B cell (primary cell): ENCODE data around the gene SPHK2. TPM values are rescaled to one million over a fixed set of nuclear protein-coding genes. Genes with fewer than 3 reads are reported as not detected.

ENCODE experiments used
- ATAC-seq: fragments of 200-7000 bp; cut with Tn5 transposase; one replicate; pipeline ENCODE4 v1.10.0; 2021; ENCODE audit warnings: low read depth, mild to moderate bottlenecking, moderate number of reproducible peaks, moderate library complexity
- CTCF ChIA-PET: fragments of 350-600 bp; sonication (Branson Sonifier 250); formaldehyde crosslinking; loops from one replicate; lab custom pipeline; 2021; ENCODE audit warnings: antibody characterized with exemption, inconsistent platforms; lab: Charles Lee
- POLR2A ChIA-PET: fragments of 350-600 bp; sonication (Branson Sonifier 250); formaldehyde crosslinking; loops from one replicate; lab custom pipeline; 2021; ENCODE audit warnings: antibody characterized with exemption; lab: Charles Lee
- DNase-seq: peaks from one replicate; pipeline ENCODE4 v3.0.0; 2013
- H2AFZ ChIP-seq: 2 replicates; pipeline ENCODE4 v1.6.1; 2012; ENCODE audit warnings: mild to moderate bottlenecking, low read depth, low read length; ENCODE audit not compliant: insufficient read depth, poor library complexity, severe bottlenecking
- H3K27ac ChIP-seq, 2 donors: 1 replicate in 1 of 2; 2 replicates in 1 of 2; pipeline ENCODE4 v1.5.1; 2012 to 2013; ENCODE audit warnings: low read length in 2 of 2, mild to moderate bottlenecking in 2 of 2, moderate library complexity in 1 of 2
- H3K27me3 ChIP-seq, 4 experiments: fragments of 200-600 bp in 1 of 4; sonication (generic) in 1 of 4; replicated peaks in 1 of 4; 1 replicate in 2 of 4; 2 replicates in 2 of 4; pipeline versions ENCODE4 v1.6.1 to v1.7.0; 2013 to 2016; ENCODE audit warnings: low read length in 3 of 4, mild to moderate bottlenecking in 2 of 4, mixed read lengths in 1 of 4, moderate library complexity in 1 of 4; ENCODE audit not compliant: insufficient read depth in 4 of 4, control insufficient read depth in 3 of 4; ENCODE audit errors: control extremely low read depth in 1 of 4
- H3K36me3 ChIP-seq, 2 experiments: replicated peaks in 1 of 2; 1 replicate in 1 of 2; 2 replicates in 1 of 2; pipeline versions ENCODE4 v1.6.1 to v1.7.1; 2013; ENCODE audit warnings: low read length in 1 of 2; ENCODE audit not compliant: insufficient read depth in 2 of 2, control insufficient read depth in 1 of 2; ENCODE audit errors: control extremely low read depth in 1 of 2, extremely low read depth in 1 of 2
- H3K4me1 ChIP-seq, 2 donors: fragments of 200-600 bp in 1 of 2; sonication (generic) in 1 of 2; 1 replicate in 1 of 2; 2 replicates in 1 of 2; pipeline versions ENCODE4 v1.5.1 to v1.6.1; 2013 to 2017; ENCODE audit warnings: low read length in 2 of 2; ENCODE audit not compliant: control insufficient read depth in 2 of 2, insufficient read depth in 2 of 2
- H3K4me2 ChIP-seq: replicated peaks from 2 replicates; pipeline ENCODE3; 2012; ENCODE audit warnings: mild to moderate bottlenecking, low read depth, low read length; ENCODE audit not compliant: poor library complexity, severe bottlenecking
- H3K4me3 ChIP-seq, 5 experiments: fragments of 200-600 bp in 1 of 5; sonication (generic) in 1 of 5; 1 replicate in 3 of 5; 2 replicates in 2 of 5; pipeline versions ENCODE4 v1.5.1 to v1.7.0; 2011 to 2016; ENCODE audit warnings: low read length in 4 of 5, mild to moderate bottlenecking in 4 of 5, low read depth in 2 of 5, control low read depth in 1 of 5, moderate library complexity in 1 of 5; ENCODE audit not compliant: insufficient read depth in 1 of 5; ENCODE audit errors: control extremely low read depth in 1 of 5, extremely low read depth in 1 of 5
- H3K79me2 ChIP-seq: fragments of 200-600 bp; sonication (generic); one replicate; pipeline ENCODE4 v1.6.0; 2016; ENCODE audit warnings: low read length; ENCODE audit not compliant: control insufficient read depth, insufficient read depth
- H3K9ac ChIP-seq: fragments of 200-600 bp; sonication (generic); 2 replicates; pipeline ENCODE4 v1.6.1; 2017; ENCODE audit warnings: mild to moderate bottlenecking, low read length, moderate library complexity
- H3K9me3 ChIP-seq, 3 donors: one replicate each; pipeline versions ENCODE4 v1.6.1 to v1.7.1; 2013; ENCODE audit warnings: low read length in 2 of 3; ENCODE audit not compliant: control insufficient read depth in 2 of 3, insufficient read depth in 1 of 3; ENCODE audit errors: control extremely low read depth in 1 of 3
- H4K20me1 ChIP-seq: 2 replicates; pipeline ENCODE4 v1.6.0; 2012; ENCODE audit warnings: mild to moderate bottlenecking, low read length; ENCODE audit not compliant: insufficient read depth, control insufficient read depth, poor library complexity, severe bottlenecking
- H3K27ac Mint-ChIP-seq: one replicate; pipeline ENCODE4 v1.8.0; 2021; ENCODE audit warnings: mixed read lengths
- H3K27me3 Mint-ChIP-seq: one replicate; pipeline ENCODE4 v1.8.0; 2021; ENCODE audit warnings: mixed read lengths
- H3K4me1 Mint-ChIP-seq: one replicate; pipeline ENCODE4 v1.8.0; 2021; ENCODE audit warnings: mixed read lengths
- H3K4me3 Mint-ChIP-seq: one replicate; pipeline ENCODE4 v1.8.0; 2021; ENCODE audit warnings: mixed read lengths
- H3K9me3 Mint-ChIP-seq: one replicate; pipeline ENCODE4 v1.8.0; 2022; ENCODE audit warnings: mixed read lengths; ENCODE audit not compliant: insufficient read depth
- CTCF ChIP-seq: fragments of 200-600 bp; IDR thresholded peaks from one replicate; pipeline ENCODE4 v1.8.0; 2022; ENCODE audit warnings: antibody characterized with exemption, mild to moderate bottlenecking
- EZH2 ChIP-seq: IDR thresholded peaks from 2 replicates; pipeline ENCODE4 v1.6.1; 2012; ENCODE audit warnings: borderline replicate concordance, low read depth, mild to moderate bottlenecking, moderate library complexity, low read length; ENCODE audit not compliant: insufficient read depth, poor library complexity, severe bottlenecking
- WGBS: methylation state at CpG from one replicate; pipeline ENCODE4 v1.1.5; 2013; ENCODE audit warnings: missing lambda C conversion rate; ENCODE audit not compliant: insufficient coverage; 5-methylcytosine and 5-hydroxymethylcytosine counted together
- intact Hi-C: fragments of 100-400 bp; cut with micrococcal nuclease; formaldehyde crosslinking; loops from one replicate; pipeline ENCODE4 v1.10.0; 2022
- polyA plus RNA-seq: library from polyadenylated mRNA; depleted of rRNA; stranded (reverse); fragments of >200 nt; gene quantifications from 2 replicates; pipeline ENCODE4 v1.2.3, GENCODE V29; 2012
- total RNA-seq, 2 donors: library from RNA; stranded (reverse); fragments of 120-200 nt in 1 of 2; gene quantifications; 1 replicate in 1 of 2; 2 replicates in 1 of 2; pipeline versions ENCODE4 v1.2.3 to v1.2.4, GENCODE V29; 2013 to 2022

Gene SPHK2
- total and polyA plus RNA-seq, 2 donors (not counting 1 experiment from before 2014, with no cell fraction given), result 17.0 to 47.3 TPM

GRCh38 chr19:48613852-48614435 lies 5.4 kb upstream of the SPHK2 start:
- Mint-ChIP-seq H3K27ac (peak overlapping the region; percentile 50), H3K4me1 (peaks cover 31% of the 10 kb centered on the region), H3K27me3 (no peaks in the 10 kb centered on the region), H3K4me3 (no peak overlapping the region), H3K9me3 (no peaks in the 10 kb centered on the region)
- H3K4me3 ChIP-seq, result no peak overlapping the region
- 93% methylated on average over 12 of the region's 13 CpGs for WGBS
- CTCF ChIA-PET, result interaction anchor here (0.5 to 1.2 kb wide), 3 partner anchors 29 to 645 kb away, joined by 3 to 4 read pairs (median 3); no protein-coding TSS in a partner anchor
- no peak overlapping the region for H3K9ac ChIP-seq
- H3K9me3 ChIP-seq, result no peaks in the 10 kb centered on the region
- intact Hi-C loops, result no loop called here
- no peaks in the 10 kb centered on the region for H3K27me3 ChIP-seq
- H3K36me3 ChIP-seq, result peaks cover 0 to 35% of the 10 kb centered on the region in 2 experiments
- POLR2A ChIA-PET, result interaction anchor here (0.8 to 1.0 kb wide), 2 partner anchors 24 to 30 kb away, joined by 3 to 5 read pairs; partner anchors contain the start of gene DBP
- no peak for TF ChIP-seq EZH2
- TF ChIP-seq CTCF, result no peak
- ATAC-seq (no peak), DNase-seq (peak; percentile 39)
- H3K27ac ChIP-seq, result no peak overlapping the region
- peaks cover 11 to 23% of the 10 kb centered on the region in 2 donors for H3K4me1 ChIP-seq
- no peak overlapping the region for H3K4me2 ChIP-seq
- peaks cover 17% of the 10 kb centered on the region for H3K79me2 ChIP-seq
- H4K20me1 ChIP-seq, result peaks cover 41% of the 10 kb centered on the region
- H2AFZ ChIP-seq, result no peak overlapping the region
